Stimulated activated CD8-positive, alpha-beta memory T cell treated with anti-CD3 and anti-CD28 coated beads, Interleukin-15, amount 100 ng/mL, for 48 hours (primary cell): ENCODE results near the gene ADM5.
"Not testable (repeated sequence)": the region's sequence is repeated elsewhere in the genome, so short reads cannot be mapped to it uniquely, and the experiment has no call there.

ENCODE experiments used
- DNase-seq, 2 donors: peaks; one replicate each; pipeline ENCODE4 v3.0.0-alpha.2; 2020; ENCODE audit warnings: low read depth in 2 of 2

ADM5 gene

GRCh38 chr19:49699364-49699763, 10.0 kb downstream of the ADM5 start:
- no peak for DNase-seq

GRCh38 chr19:49700563-49700962, 11.2 kb downstream of the ADM5 start:
- DNase-seq: no peak

DNA sequence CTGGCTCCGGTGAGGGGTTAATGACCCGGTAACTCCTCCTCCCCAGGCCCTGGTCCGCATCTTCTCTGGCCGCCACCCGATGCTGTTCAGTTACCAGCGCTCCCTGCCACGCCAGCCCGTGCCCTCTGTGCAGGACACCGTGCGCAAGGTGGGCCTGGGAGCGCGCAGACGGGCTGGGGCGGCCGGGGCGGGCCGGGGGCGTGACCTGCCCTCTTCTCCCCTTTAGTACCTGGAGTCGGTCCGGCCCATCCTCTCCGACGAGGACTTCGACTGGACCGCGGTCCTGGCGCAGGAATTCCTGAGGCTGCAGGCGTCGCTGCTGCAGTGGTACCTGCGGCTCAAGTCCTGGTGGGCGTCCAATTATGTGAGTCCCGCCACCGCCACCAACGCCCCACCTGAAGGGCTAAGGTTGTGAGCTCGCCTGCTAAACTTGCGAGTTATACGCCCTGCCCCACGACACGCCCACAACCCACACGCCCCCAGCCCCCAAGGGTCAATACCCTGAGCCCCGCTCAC, 11.9 kb downstream of the ADM5 start:
- DNase-seq: no peak

GRCh38 chr19:49704888-49705642, 15.7 kb downstream of the ADM5 start:
- DNase-seq: no peak

- no peak for DNase-seq
Measured at GRCh38 chr19:49705919-49706318, 16.5 kb downstream of the ADM5 start.

GRCh38 chr19:49710372-49710951, 21.1 kb downstream of the ADM5 start:
- DNase-seq: no peak

DNA sequence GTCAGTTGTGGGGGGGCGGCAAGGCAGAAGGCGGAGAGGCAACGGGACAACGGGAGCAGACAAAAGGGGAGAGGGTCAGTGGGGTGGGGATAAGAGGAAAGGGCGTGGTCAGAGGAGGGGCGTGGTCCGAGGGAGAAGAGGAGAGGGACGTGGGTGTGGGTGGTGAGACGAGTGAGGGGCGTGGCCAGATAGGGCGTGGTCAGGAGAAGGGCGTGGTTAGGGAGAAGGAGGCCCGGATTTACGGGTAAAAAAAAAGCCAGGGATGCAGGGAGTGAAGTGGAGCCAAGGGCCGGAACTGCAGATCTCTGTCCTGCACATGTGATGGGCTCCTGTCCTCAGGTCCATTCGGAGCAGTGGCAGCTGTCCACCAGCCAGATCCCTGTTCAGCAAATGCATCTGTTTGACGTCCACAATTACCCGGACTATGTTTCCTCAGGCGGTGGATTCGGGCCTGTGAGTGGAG, 23.0 kb downstream of the ADM5 start:
- DNase-seq: no peak

- DNase-seq: no peak
Measured at GRCh38 chr19:49713236-49713845, 23.9 kb downstream of the ADM5 start.

DNA sequence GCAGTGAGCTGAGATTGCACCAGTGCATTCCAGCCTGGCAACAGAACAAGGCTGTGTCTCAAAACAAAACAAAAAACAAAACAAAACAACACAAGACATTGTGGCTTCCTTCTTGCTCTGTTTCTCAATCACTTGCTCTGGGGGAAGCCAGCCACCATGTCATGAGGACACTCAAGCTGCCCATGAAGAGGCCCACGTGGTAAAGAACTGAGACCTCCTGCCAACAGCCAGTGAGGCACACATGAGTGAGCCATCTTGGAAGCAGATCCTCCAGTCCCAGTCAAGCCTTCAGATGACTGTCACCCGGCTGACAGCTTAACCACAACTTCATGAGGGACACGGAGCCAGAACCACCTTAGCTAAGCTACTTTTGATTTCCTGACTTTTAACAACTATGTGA, 26.8 kb downstream of the ADM5 start:
- DNase-seq: no peak

- no peak for DNase-seq
Measured at GRCh38 chr19:49718511-49718910, 29.1 kb downstream of the ADM5 start.

DNA sequence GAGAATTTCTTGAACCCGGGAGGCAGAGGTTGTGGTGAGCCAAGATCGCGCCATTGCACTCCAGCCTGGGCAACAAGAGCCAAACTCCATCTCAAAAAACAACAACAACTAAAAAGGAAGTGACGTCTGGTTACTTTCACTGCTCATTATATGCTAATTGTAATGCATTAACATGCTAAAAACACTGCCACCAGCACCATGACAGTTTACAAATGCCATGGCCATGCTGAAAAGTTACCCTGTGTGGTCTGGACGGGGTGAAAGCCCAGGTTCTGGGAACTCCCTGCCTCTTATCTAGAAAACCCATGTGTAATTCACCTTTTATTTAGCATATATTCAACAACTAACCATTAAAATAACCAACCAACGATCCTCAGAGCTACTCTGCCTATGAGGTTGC, 29.6 kb downstream of the ADM5 start:
- DNase-seq: no peak

DNA sequence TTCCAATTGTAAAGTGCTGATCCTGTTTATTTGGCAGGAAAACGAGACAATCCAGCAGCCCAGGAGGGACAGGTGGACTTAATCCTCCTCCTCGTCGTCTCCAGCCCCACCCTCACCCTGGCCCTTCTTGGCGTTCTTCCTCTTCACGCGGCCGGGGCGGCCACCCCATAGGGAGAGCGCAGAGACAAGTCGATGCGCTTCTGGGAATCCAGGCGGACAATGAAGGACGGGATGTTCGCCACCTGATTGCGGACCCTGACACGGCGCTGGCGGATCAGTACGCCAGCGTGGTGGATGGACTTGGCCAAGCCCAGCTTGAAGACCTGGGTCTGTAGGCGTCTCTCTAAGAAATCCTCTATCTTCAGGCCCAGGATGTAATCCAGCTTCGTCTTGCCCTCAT, 30.0 kb downstream of the ADM5 start:
- not testable (repeated sequence) for DNase-seq

DNA sequence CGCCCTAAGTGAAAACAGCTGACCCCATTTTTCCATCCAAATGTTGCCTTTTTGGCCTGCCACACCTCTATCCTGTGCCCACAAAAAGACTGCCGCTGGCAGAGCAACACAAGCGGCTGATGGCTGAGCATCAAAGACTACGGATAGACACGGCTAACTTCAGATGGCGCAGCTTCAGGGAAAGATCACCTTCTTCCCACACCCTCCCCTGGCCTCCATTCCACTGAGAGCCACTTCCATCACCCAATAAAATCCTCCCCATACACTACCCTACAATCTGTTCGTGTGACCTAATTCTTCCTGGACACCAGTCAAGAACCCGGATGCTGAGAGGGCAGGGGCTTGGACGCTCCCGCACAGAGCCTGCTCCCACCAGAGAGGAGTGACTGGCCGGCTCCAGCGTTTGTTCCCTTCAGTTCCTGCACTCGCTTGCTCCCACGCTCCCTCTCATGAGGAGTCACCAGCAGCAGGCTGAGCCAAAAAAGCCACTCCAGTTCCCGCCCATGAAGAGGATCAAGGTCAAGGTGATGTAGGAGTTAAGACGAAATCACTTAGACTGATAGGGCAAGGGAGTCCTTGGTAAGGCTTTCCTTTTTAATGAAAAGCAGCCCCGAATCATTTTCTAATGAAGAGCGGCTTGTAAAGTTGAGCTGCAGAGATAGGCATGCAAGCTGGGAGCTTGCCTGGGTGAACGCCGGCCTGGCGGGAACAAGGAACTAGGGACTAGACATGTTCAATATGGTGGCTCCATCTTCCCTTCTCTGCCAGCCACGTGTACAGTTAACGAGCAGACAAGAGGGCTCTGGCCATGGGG, 38.0 kb downstream of the ADM5 start:
- no peak for DNase-seq

GRCh38 chr19:49730166-49730565, 40.8 kb downstream of the ADM5 start:
- no peak for DNase-seq

- DNase-seq: no peak
Measured at GRCh38 chr19:49738268-49738667, 48.9 kb downstream of the ADM5 start.

- DNase-seq: no peak
Measured at GRCh38 chr19:49739098-49739497, 49.7 kb downstream of the ADM5 start.

DNA sequence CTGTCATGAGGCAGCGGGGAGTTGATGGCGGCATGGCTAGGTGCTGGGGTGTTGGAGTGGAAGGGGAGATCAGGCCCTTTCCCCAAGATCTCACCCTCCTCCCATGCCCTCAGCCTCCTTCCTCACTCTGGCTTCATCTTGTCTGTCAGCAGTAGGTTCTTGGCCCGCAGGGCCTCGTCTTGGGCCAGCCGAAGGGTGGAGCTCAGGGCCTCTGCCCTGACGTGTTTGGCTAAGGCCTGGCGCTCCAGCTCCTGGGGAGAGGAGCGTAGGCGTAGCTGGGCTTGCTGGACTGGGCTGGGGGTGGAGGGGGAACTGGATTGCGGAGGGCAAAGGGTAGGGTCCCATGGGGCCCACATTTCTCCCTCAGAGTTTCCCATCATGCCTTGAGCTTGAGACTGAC, 50.5 kb downstream of the ADM5 start:
- DNase-seq: no peak
